ENCODE data around the gene DAZAP1.

GRCh38 chr19:1360818-1361461 is 46.4 kb upstream of the DAZAP1 start:
- no peak for TF ChIP-seq PATZ1 (CRISPR knock-in tag; IDR thresholded peaks at IDR 0.05; ENCODE audit: borderline replicate concordance)
- TF ChIP-seq POU6F1 (CRISPR knock-in tag; IDR thresholded peaks at IDR 0.05; ENCODE audit: borderline replicate concordance, low read depth): no peak
- TF ChIP-seq ARNTL (CRISPR knock-in tag; IDR thresholded peaks at IDR 0.05; ENCODE audit: borderline replicate concordance, low read depth): no peak
- TF ChIP-seq TOX (CRISPR knock-in tag; IDR thresholded peaks at IDR 0.05; ENCODE audit: borderline replicate concordance): no peak
- no peak for TF ChIP-seq OSR1 (CRISPR knock-in tag; IDR thresholded peaks at IDR 0.05)
- no peak for TF ChIP-seq SNAI2 (CRISPR knock-in tag; IDR thresholded peaks at IDR 0.05)
- TF ChIP-seq RARB (CRISPR knock-in tag; IDR thresholded peaks at IDR 0.05): no peak
- no peak for TF ChIP-seq CSRNP3 (CRISPR knock-in tag; IDR thresholded peaks at IDR 0.05)
- no peak for TF ChIP-seq GLIS3 (CRISPR knock-in tag; IDR thresholded peaks at IDR 0.05)
